GM12878 (cell line): ENCODE data around the gene TNFRSF11A.

Experiments used
- NBN ChIP-seq: fragments of 450-650 bp; IDR thresholded peaks from 2 replicates; pipeline ENCODE4 v1.6.1; 2016
- POLR2AphosphoS2 ChIP-seq: IDR thresholded peaks from 2 replicates; pipeline ENCODE4 v1.6.1; 2011; ENCODE audit warnings: low read depth, mild to moderate bottlenecking, low read length, improper control_type of control experiment, moderate library complexity
- POLR2AphosphoS5 ChIP-seq: IDR thresholded peaks from 2 replicates; pipeline ENCODE4 v1.6.1; 2011; ENCODE audit warnings: mild to moderate bottlenecking, low read length, inconsistent platforms

GRCh38 chr18:62337336-62337735 is 12.2 kb downstream of the TNFRSF11A start:
- TF ChIP-seq NBN (no peak), POLR2AphosphoS5 (no peak), POLR2AphosphoS2 (no peak)
